Measurements from ENCODE around the gene TLE6.
"Not testable (repeated sequence)": the region's sequence is repeated elsewhere in the genome, so short reads cannot be mapped to it uniquely, and the experiment has no call there.

The TLE6 gene

GRCh38 chr19:3027292-3027691 is 49.9 kb downstream of the TLE6 start:
- DNase-seq (ENCODE audit: low read depth in 1 of 2, low spot score in 1 of 2) = no peak

GRCh38 chr19:3027981-3028304 is 50.6 kb downstream of the TLE6 start:
- DNase-seq (ENCODE audit: low read depth in 1 of 2, low spot score in 1 of 2) = no peak

GRCh38 chr19:3028305-3029064 is 51.1 kb downstream of the TLE6 start:
- no peak for DNase-seq (ENCODE audit: low read depth in 1 of 2, low spot score in 1 of 2)

GRCh38 chr19:3029065-3029923 is 51.9 kb downstream of the TLE6 start, which contains the start of gene TLE2:
Gene TLE2, minus strand, starts transcription at chr19:3029280. Its CDS starts 376 bp downstream, at chr19:3028904.
- DNase-seq (ENCODE audit: low read depth in 1 of 2, low spot score in 1 of 2) = no peak

- DNase-seq (ENCODE audit: low read depth in 1 of 2, low spot score in 1 of 2) = no peak
These were observed 54.2 kb downstream of the TLE6 start for GRCh38 chr19:3031607-3031867.

GRCh38 chr19:3033595-3034405 is 56.4 kb downstream of the TLE6 start:
- no peak for DNase-seq (ENCODE audit: low read depth in 1 of 2, low spot score in 1 of 2)

- no peak for DNase-seq (ENCODE audit: low read depth in 1 of 2, low spot score in 1 of 2)
These were observed 57.0 kb downstream of the TLE6 start for GRCh38 chr19:3034406-3034655.

GRCh38 chr19:3034656-3035541 is 57.5 kb downstream of the TLE6 start:
- no peak for DNase-seq (ENCODE audit: low read depth in 1 of 2, low spot score in 1 of 2)

GRCh38 chr19:3035542-3036118 is 58.3 kb downstream of the TLE6 start:
- peak; percentile 78 to 84 for DNase-seq (ENCODE audit: low read depth in 1 of 2, low spot score in 1 of 2)

- peak; percentile 60 for DNase-seq (ENCODE audit: low read depth in 1 of 2, low spot score in 1 of 2)
These were observed 59.0 kb downstream of the TLE6 start for GRCh38 chr19:3036119-3036976.

- DNase-seq (ENCODE audit: low read depth in 1 of 2, low spot score in 1 of 2) = not testable (repeated sequence)
These were observed 59.7 kb downstream of the TLE6 start for GRCh38 chr19:3036977-3037544.

GRCh38 chr19:3038214-3038613 is 60.9 kb downstream of the TLE6 start:
- no peak for DNase-seq (ENCODE audit: low read depth in 1 of 2, low spot score in 1 of 2)

- no peak for DNase-seq (ENCODE audit: low read depth in 1 of 2, low spot score in 1 of 2)
These were observed 61.8 kb downstream of the TLE6 start for GRCh38 chr19:3039125-3039524.

- no peak for DNase-seq (ENCODE audit: low read depth in 1 of 2, low spot score in 1 of 2)
These were observed 62.3 kb downstream of the TLE6 start for GRCh38 chr19:3039641-3040077.

- DNase-seq (ENCODE audit: low read depth in 1 of 2, low spot score in 1 of 2) = no peak
These were observed 64.0 kb downstream of the TLE6 start for GRCh38 chr19:3041327-3041726.

- no peak for DNase-seq (ENCODE audit: low read depth in 1 of 2, low spot score in 1 of 2)
These were observed 64.6 kb downstream of the TLE6 start for GRCh38 chr19:3041761-3042620.

GRCh38 chr19:3042621-3043267 is 65.4 kb downstream of the TLE6 start:
- no peak for DNase-seq (ENCODE audit: low read depth in 1 of 2, low spot score in 1 of 2)

All from stimulated activated CD4-positive, alpha-beta T cell treated with anti-CD3 and anti-CD28 coated beads, Interleukin-15, amount 100 ng/mL, for 1 hour (primary cell).